Hepatocyte (in vitro differentiated cells): ENCODE measurements around the gene PI4K2A.

Experiments used
- CTCF ChIP-seq: fragments of 200-600 bp; sonication (generic); IDR thresholded peaks from 2 replicates; pipeline ENCODE4 v1.5.1; 2016; ENCODE audit warnings: antibody characterized with exemption, mild to moderate bottlenecking; ENCODE audit not compliant: poor library complexity
- EZH2 ChIP-seq: fragments of 200-600 bp; sonication (generic); IDR thresholded peaks from 2 replicates; pipeline ENCODE4 v1.6.1; 2016; ENCODE audit warnings: antibody characterized with exemption, mild to moderate bottlenecking, borderline replicate concordance

- no peak for TF ChIP-seq CTCF
- no peak for TF ChIP-seq EZH2
These were observed 29.1 kb downstream of the PI4K2A start for GRCh38 chr10:97669571-97669970.
